A172 (cell line): Measurements from ENCODE around the gene SMTNL2. TPM values are rescaled to one million over a fixed set of nuclear protein-coding genes. Genes with fewer than 3 reads are reported as not detected.
"Not testable (repeated sequence)": the region's sequence is repeated elsewhere in the genome, so short reads cannot be mapped to it uniquely, and the experiment has no call there.

Source experiments
- DNase-seq: peaks from one replicate; pipeline ENCODE4 v3.0.0-alpha.2; 2015; ENCODE audit warnings: low spot score
- total RNA-seq: library from RNA; depleted of rRNA; stranded (reverse); fragments of >200 nt; shearing (Covaris generic); gene quantifications from 2 replicates; pipeline ENCODE4 v1.2.3, GENCODE V29; 2014

SMTNL2 gene
- total RNA-seq, 1 experiment from 2014 or later, result 1.8 TPM

DNA sequence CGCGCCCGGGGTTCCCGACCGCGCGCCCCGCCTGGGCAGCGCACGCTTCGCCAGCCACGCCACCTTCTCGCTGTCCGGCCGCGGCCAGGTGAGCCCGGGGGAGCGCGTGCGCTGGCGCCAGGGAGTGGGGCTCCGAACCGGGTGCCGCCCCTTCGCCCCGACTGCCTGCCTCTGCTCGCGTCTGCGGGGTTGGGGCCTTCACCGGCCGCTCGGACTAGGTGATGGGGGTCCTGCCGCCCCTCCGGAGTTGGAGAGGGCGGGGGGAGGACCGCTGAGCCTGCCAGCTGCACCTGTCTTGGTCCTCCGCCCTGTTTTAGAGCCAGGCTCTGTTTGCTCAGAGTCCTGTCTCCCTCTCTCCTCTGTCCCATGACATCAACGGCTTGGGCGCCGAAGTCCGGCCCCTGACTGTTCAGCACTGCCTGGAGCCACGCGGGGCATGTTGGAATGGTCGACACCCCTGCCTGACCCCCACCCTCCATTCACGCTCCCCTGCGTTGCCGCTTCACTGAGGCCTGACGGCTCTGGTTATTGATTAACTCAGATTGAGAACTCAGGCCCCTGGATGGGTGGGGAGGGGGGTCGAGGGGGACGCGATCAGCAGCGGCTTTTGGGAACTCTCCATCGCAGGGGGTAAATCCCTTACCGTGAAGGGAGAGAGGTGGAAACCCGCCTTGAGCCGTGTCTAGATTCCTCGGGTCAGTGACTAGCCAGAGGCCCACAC lies 748 bp downstream of the SMTNL2 start:
- DNase-seq, result no peak

DNA sequence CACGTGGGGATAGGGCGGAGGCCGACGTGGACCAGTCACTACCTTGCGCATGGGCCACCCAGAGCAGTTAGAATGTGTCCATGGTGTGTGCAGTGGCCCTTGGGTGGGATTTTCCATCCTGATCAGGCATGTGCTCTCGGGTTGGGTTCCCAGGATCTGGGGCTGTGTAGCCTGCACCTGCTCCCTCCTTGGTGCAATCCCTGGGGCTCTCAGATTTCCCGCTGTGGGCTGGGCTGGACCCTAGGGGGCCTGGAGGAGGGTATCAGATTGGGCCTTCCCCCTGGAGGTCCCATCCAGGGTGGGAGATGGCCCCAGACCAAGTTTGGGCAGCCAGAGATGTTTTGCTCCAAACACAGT lies 1.3 kb downstream of the SMTNL2 start:
- no peak for DNase-seq

DNA sequence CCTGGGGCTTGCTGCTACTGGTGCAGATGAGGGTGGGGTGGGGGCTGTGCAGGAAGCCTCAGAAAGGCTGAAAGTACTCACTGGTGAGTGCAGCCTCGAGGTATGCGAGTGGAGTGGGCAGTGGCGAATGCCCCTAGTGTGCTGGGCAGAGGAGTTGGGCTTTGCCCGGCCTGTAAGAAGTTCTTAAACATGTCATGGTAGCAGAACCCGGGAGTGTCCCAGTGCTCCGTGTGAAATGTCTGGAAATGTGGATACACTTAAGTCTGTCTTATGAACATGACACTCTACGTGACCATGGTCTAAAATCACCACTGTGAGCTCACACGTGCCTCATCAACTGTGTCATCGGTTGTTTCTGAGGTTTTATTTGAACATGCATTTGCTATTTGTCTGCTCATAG lies 1.7 kb downstream of the SMTNL2 start:
- no peak for DNase-seq

DNA sequence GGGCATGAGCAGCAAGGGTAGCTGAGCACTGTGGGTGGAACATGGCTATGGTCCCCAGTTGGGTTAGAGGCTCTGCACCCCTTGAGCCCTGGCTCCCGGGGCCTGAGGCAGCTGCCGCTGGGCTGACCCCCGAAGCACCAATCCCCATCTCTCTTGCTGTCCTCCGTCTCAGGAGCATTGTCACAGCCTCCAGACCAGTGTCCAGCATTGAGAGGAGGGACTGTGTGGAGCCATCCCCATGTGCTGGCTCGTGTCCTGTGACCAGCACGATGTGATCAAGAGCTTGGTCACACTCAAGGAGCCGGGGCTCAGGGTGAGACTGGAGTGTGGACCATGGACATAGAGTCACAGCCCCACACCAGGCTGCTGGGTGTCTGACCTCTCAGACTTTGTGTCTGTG lies 2.9 kb downstream of the SMTNL2 start:
- no peak for DNase-seq

DNA sequence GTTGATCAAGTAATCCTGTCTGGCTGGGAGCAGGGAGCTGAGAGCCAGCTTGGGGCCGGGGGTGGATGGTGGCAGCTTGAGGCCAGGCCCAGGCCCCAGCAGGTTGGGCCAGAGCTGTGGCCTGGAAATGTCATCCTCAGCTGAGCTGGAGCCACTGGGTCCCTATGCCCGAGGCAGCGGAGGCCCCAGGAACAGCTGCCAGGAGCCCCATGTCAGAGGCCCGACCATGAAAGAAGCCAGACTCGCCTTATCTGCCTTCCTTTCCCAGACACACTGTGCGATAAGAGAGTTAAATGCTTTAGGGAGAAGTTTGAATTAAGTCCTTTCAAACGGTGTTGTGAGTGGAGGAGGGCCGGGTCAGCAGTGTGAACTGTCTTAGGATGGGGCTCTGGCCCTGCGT lies 3.5 kb downstream of the SMTNL2 start:
- no peak for DNase-seq

DNA sequence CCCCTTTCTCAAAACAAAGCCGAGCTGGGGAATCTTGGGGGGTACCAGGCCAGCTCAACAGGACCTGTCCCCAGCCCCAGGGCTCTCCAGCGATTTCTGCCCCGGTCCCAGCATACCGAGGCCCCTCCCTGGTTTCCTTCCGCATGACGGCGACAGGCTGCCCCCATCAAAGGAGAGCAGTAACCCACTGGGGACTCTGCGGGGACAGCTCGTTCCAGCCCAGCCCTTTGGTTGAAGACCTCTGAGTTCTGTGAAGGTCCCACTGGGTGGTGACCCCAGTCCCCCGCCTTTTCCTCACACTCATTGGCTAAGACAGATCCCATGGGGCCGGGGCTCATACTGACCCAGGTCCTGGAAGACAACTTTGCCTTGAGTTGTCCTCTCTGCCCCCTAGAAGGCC lies 4.1 kb downstream of the SMTNL2 start:
- DNase-seq, result no peak

DNA sequence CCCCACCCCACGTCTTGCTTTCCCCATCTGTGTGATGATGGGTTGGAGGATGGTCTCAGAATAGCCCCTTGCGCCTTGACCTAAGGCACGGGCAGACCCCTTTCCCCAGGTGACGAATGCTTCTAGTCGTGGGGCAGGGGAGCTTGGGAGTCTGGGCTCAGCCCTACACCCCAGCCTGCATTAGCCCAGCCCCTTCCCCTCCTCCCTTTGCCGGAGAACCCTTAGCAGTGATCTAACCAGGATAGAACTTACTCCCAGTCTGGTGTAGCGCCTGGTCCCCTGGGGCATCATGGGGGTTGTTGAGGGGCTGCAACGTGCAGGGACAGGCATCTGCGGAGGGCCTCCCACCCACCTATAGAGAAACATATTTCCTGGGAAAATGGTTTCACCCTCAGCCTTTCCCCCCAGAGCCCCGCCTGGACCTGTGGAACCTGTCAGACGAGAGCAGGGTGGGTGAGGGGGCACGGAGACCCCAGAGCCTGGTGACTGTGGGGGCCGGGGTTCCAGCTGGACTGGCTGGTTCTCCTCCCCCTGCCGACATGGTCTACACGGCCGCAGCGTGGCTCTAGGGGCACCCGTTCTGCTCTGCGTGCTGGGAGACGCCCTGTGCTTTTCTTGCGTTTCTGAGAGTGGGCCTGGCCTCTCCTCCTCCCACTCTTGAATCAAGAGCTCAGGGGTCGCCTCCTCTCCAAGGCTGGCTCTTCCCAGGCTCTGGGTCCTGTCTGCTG lies 4.7 kb downstream of the SMTNL2 start:
- DNase-seq, result no peak

DNA sequence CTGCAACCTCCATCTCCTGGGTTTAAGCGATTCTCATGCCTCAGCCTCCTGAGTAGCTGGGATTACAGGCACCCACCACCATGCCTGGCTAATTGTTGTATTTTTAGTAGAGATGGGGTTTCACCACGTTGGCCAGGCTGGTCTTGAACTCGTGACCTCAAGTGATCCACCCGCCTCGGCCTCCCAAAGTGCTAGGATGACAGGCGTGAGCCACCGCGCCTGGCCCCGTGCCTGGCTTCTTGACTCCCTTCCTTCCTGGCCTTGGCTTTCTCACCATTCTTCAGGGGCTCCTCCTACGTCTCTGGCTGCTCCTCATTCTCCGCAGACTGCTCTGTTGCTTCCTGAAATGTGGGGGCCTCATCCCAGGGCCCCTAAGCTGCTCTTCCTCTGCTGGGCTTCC lies 5.7 kb downstream of the SMTNL2 start:
- DNase-seq, result not testable (repeated sequence)

DNA sequence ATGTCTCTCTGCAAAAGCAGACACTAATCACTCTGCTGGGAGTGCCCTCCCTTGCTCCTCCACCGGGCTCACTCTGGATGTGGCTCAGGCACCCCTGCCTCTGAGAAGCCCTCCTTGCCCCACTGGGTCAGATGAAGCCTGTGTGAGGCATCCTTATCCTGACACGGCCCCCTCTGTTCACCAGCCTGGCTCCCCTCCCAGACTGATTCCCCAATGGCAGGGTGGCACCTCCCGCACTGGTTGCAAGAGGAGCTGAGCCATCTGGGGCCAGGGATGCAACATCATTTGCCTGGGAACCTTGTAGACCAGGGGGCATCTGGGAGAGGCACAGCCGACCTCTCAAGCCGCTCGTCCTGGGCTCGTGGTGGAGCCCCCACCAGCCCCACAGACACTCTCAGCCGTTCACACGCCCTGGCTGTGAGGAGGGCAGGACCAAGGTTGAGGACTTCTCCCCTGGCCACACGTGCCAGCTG lies 6.7 kb downstream of the SMTNL2 start:
- no peak for DNase-seq

DNA sequence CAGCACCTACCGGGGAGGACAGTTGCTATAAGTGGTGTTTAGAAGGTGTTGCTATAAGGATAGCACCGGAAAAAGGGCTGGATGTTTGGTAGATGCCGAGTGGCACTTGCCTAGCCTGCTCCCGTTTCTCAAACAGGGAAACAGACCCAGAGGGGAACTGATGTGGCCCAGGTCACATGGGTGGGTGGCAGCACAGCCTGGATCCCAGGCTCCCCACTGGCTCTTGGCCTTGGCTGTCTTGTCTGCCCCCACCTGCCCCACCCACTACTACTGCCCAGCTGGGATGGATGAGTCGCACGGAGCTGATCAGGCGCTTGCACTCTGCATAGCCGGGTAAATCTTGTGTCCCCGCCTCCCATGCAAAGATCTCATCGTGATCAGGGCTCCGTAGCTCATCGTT lies 7.2 kb downstream of the SMTNL2 start:
- DNase-seq, result peak; percentile 67

DNA sequence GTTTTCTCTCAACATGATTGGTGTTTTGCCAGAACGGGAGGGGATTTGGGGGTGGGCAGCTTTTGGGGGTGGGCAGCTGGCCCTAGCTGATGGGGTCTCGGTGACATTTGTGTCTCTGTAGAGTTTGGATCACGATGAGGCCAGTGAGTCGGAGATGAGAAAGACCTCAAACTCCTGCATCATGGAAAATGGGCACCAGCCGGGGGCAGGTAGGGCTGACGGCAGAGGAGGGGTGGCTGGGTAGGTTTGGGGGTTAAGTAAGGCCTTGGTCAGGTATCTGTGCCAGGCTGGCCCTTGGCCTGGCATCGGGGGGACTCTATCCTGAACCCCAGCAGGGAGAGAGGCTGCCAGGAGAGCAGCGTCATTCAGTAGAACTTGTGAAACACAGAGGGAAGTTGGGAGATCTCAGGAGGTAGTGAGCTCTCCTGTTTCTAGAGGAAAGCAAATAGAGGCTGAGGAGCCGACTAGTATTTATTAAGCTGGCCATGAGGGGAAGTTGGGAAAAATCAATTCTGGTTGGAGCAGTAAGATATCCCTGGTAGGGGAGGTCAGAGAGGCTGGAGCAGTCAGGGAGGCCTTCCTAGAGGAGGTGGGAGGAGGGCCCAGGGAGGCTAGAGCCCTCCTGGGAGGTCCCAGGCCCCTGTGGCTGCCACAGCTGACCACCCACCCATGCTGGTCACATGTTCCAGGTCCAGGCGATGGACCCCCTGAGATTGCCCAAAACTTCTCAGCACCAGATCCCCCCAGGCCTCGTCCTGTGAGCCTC lies 8.1 kb downstream of the SMTNL2 start:
- no peak for DNase-seq

DNA sequence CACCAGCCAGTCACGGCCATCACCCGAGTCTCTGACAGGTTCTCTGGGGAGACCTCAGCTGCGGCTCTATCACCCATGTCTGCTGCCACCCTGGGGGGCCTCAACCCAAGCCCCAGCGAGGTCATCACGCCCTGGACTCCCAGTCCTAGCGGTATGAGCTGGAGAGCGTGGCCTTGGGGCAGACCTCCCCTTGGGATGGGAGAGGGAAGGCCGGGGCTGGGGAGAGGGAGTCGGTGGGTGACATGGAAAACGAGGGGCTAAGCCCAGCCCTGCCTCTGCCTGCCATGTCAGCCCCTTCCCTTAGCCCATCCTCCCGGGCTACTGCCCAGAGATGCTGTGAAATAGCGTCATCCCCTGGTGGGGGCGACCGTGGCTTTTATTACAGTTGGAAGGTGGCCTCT lies 8.7 kb downstream of the SMTNL2 start:
- DNase-seq, result no peak

DNA sequence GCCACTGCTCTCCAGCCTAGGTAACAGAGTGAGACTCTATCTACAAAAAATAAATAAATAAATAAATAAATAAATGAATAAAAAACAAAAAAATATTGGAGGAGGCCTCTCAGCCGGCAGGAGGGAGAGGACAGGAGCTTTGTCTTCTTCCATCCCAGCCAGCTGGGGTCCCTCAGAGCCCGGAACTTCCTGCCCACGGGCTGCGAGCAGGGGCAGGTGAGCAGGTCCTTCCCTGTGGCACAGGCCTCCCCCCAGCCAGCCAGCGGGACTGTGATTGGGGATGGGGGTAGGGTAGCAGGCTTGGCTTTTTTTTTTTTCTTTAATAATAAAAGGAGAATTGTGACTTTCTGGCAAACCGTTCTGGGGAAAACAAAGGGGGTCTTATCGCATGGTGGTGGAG lies 10.1 kb downstream of the SMTNL2 start:
- no peak for DNase-seq

DNA sequence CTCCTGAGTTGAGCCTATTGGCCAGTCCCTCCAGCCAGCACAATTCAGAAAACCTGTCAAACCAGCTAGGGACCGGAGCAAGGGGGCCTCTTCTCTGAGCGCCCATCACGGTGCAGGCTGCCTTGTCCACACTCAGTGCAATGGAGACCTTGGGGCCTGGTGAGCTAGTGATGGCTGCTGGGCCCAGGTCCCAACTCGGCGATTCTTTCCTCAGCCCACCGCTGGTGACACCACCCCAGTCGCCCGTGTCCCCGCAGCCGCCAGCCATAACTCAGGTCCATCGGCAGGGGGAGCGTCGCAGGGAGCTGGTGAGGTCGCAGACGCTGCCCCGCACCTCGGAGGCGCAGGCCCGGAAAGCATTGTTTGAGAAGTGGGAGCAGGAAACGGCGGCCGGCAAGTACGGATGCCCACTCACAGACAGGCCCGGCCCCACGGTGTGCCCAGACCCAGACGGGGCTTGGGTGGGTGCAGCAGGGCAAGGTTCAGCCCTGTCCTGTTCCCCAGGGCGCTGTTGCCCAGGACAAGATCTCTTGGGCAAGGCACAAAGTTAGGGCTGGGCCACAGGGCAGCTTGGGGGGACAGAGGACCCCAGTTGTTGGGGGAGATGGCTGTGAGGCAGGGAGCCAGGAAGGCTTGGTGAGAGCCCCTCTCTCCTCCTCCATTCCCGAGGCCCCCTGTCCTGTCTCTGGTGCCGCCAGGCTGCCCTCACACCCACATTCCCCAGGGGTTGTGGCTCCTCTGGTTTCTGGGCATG lies 10.8 kb downstream of the SMTNL2 start:
- no peak for DNase-seq

DNA sequence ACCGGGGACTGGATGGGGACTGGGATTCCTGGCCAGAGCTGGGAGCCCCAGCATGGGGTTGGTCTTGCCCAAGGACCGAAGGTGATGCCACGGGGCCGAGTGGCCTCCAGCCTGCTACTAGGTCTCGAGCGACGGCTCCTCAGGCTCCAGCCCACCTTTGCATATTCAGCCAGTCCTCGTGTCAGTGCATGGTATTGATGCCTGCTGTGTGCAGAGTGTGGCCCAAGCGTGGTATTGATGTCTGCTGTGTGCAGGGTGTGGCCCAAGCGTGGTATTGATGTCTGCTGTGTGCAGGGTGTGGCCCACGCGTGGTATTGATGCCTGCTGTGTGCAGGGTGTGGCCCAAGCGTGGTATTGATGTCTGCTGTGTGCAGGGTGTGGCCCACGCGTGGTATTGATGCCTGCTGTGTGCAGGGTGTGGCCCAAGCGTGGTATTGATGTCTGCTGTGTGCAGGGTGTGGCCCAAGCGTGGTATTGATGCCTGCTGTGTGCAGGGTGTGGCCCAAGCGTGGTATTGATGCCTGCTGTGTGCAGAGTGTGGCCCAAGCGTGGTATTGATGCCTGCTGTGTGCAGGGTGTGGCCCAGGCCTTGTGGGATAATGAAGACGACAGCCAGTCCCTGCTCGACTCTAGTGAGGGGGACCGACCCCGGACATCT lies 11.5 kb downstream of the SMTNL2 start:
- DNase-seq, result not testable (repeated sequence)

DNA sequence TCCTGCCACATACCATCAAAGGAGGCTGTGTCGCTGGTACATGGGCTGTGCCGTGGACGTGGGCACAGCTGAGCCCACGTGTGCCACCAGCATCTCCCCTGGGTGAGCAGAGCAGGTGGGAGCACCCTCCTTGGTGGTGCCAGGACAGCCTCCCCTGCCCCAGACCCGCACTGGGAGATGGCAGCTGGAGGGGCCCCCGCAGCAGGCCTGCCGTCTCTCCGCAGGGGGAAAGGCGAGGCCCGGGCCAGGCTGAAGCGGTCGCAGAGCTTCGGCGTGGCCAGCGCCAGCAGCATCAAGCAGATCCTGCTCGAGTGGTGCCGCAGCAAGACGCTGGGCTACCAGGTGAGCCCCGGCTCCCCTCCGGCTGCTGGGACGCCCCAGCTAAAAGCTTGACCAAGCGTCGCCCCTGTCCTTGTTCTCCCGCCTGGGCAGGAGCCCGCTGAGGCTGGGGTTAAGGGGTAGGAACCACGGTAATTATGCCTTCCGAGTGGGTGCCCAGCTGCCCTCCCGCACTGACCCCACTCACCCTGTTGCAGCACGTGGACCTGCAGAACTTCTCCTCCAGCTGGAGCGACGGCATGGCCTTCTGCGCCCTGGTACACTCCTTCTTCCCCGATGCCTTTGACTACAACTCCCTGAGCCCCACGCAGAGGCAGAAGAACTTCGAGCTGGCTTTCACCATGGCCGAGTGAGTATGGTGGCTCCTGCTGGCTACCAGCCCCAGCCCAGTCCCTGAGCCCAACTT lies 12.5 kb downstream of the SMTNL2 start:
- DNase-seq, result no peak

DNA sequence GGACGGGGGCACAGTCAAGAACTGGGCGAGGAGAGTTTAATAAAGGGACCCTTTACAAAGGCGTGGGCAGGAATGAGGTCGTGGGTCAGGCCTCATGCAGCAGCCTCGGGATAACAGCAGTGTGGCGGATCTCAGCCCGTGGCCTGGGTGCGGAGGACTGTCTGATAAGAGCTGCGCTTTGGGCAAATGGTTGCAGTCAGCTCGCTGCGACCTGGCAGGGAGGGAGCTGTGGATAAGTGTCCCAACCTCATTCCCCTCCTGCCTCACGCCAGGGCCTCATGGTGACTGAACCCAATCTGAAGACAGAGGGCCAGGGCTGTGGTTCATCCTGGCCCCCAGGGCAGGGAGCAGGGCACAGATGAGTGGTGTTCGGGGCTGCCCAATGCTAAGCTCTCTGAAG lies 13.6 kb downstream of the SMTNL2 start:
- DNase-seq, result no peak

DNA sequence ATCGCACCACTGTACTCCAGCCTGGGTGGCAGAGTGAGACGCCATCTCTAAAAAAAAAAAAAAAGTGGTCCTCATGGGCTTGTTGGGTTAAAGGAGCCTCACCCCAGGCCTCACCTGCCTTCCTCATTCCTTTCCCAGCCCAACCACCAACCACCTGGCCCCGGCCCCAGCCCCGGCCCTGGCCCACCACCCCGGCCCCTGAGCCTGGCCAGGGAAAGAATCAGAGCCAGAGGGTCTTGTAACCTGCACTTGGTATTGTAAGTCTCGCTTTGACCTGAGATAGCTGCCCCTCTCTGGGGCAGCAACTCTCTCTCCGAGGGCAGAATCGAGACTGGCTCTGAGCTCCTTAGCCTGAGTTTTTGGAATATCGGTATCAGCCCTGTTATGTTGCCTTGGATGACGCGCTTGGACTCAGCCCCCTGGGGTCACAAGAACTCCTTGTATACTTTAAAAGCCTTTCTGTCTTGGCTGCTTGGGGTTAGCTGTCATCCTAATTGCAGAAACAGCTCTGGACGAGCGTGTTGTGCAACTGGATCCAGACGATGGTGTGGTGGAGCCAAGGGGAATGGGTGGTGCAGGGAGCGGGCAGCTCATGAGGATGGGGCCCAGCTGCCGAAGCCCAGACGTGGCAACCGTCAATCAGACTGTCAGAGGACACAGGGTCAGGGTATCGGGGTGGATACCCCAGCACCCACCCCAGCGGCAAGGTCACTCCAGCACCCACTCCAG lies 14.6 kb downstream of the SMTNL2 start:
- DNase-seq, result no peak

DNA sequence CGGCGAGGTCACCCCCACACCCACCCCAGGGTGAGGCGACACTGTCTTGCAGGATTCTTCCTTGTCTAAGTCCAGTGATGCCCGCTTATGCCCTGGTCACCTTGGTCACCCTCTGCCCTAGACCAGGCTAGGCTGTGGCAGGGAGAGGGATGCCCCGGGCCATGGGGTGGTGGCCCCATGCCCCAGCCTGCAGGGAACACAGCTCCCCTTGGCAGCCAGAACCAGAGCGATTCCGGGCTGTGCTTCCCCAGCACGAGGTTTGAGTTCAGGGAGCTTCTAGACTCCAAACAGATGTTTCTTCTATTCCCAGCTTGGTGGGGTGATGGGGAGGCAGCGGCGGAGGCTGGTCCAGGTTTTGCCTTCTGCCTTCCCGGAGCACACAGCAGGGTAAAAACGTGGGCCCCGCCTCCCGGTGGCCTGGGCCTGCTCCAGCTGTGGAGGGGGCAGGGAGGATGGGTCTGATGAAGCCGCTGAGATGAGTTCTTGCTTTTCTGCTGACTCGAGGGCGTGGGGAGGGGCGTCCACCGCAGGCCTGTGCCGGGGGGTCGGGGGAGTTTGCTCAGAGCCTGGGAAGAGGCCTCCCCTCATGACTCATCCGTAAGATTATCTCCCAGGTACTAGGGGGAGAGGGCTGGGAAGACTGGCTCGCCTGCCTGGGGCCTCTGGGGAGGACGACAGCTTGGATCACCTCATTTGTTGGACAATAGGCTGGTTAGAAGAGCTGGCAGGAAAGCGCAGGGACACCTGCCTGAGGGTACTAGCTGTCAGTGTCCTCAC lies 15.4 kb downstream of the SMTNL2 start:
- peak; percentile 19 for DNase-seq
